ENCODE data around the gene EXOSC9. TPM values are rescaled to one million over a fixed set of nuclear protein-coding genes. Genes with fewer than 3 reads are reported as not detected.

EXOSC9 gene
- total RNA-seq = 13.5 and 15.3 TPM in 2 replicates

GRCh38 chr4:121800961-121801714, at the start of gene EXOSC9:
EXOSC9 (plus strand) TSS chr4:121801323; CDS start chr4:121801425, 102 bp downstream.

GRCh38 chr4:121764702-121765367, 36.3 kb upstream of the EXOSC9 start, which contains the start of gene SMIM43:
SMIM43 (minus strand) TSS chr4:121765164; CDS start chr4:121765105, 59 bp downstream.

GRCh38 chr4:121823505-121824170, 22.5 kb downstream of the EXOSC9 start, which contains the start of gene CCNA2:
CCNA2 (minus strand) TSS chr4:121823883; CDS start chr4:121823628, 255 bp downstream.

Other genes starting within 250 kb of the EXOSC9 start
- gene ANXA5, start 104.3 kb upstream of the EXOSC9 start, total RNA-seq = 600 and 807 TPM in 2 replicates
- gene SMIM43, start 36.2 kb upstream of the EXOSC9 start, total RNA-seq = 0.26 and 0.76 TPM in 2 replicates
- gene CCNA2, start 22.6 kb downstream of the EXOSC9 start, total RNA-seq = 5.1 and 14.4 TPM in 2 replicates
- gene BBS7, start 69.2 kb downstream of the EXOSC9 start, total RNA-seq = 15.4 and 19.0 TPM in 2 replicates
- 0.03 and 0.78 TPM in 2 replicates for gene TRPC3, start 150.7 kb downstream of the EXOSC9 start, total RNA-seq